Progenitor cell of endocrine pancreas (in vitro differentiated cells): ENCODE results near the gene SLC26A11. TPM values are rescaled to one million over a fixed set of nuclear protein-coding genes. Genes with fewer than 3 reads are reported as not detected.

ENCODE experiments used
- DNase-seq: peaks from one replicate; pipeline ENCODE4 v3.0.0; 2021; ENCODE audit warnings: low spot score; ENCODE audit not compliant: unreplicated experiment
- H3K27ac Mint-ChIP-seq: 2 replicates; pipeline ENCODE4 v1.8.0; 2021; ENCODE audit warnings: mild to moderate bottlenecking, moderate library complexity, mixed read lengths
- H3K27me3 Mint-ChIP-seq: 2 replicates; pipeline ENCODE4 v1.8.0; 2021; ENCODE audit warnings: mixed read lengths
- H3K36me3 Mint-ChIP-seq: 2 replicates; pipeline ENCODE4 v1.8.0; 2022; ENCODE audit warnings: mixed read lengths; ENCODE audit not compliant: insufficient read depth
- H3K4me1 Mint-ChIP-seq: 2 replicates; pipeline ENCODE4 v1.8.0; 2021; ENCODE audit warnings: low read depth, mixed read lengths
- H3K4me3 Mint-ChIP-seq: 2 replicates; pipeline ENCODE4 v1.8.0; 2021; ENCODE audit warnings: low read depth, mild to moderate bottlenecking, moderate library complexity, mixed read lengths
- H3K9me3 Mint-ChIP-seq: 2 replicates; pipeline ENCODE4 v1.8.0; 2021; ENCODE audit warnings: low read depth, mixed read lengths
- total RNA-seq: library from RNA; stranded (reverse); gene quantifications from 2 replicates; pipeline ENCODE4 v1.2.1, GENCODE V29; 2021
- TF ChIP-seq, protein P1 (sequence below): fragments of 200-600 bp; sonication (generic); IDR thresholded peaks from one replicate; pipeline ENCODE4 v1.5.0; 2021; ENCODE audit warnings: antibody characterized with exemption, mild to moderate bottlenecking; ENCODE audit not compliant: unreplicated experiment

Gene SLC26A11
- total RNA-seq, 1 donor from 2014 or later, result 40.1 TPM

DNA sequence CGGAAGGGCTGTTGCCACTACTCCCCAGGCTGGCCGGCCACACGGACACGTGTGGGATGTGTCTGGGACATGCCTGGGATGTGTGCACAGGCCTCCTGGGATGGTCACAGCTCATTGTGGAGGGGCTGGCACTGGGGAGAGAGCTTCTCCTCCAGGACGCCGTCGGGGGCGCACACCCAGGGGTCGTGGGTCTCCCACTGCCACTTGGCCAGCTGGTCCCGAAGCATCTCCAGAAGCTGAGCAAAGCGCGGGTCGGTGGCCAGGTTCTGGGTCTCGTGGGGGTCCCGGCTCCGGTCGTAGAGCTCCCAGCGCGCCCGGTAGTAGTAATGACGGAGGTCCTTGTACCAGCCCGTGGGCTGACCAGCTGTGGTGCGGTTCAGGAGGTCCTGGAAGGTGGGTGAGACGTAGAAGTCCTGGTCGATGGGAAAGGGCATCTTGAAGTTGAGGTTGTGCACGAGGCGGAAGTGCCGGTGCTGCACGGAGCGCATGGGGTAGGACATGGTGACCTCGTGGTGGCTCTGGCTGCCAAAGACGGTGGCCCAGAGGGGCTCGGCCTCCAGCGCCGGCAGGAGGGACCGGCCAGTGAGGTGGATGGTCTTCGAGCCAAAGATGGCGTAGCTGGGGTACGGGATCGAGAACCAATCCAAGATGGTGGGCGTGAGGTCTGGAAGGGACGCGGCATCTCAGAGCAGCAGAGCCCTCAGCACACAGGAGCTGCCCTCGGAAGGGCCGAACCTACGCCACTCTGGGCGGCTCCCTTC lies 9.7 kb upstream of the SLC26A11 start:
- no peak for DNase-seq
- H3K27ac Mint-ChIP-seq, result no peak overlapping the region
- H3K4me1 Mint-ChIP-seq, result no peaks in the 10 kb centered on the region
- TF ChIP-seq, protein P1, sequence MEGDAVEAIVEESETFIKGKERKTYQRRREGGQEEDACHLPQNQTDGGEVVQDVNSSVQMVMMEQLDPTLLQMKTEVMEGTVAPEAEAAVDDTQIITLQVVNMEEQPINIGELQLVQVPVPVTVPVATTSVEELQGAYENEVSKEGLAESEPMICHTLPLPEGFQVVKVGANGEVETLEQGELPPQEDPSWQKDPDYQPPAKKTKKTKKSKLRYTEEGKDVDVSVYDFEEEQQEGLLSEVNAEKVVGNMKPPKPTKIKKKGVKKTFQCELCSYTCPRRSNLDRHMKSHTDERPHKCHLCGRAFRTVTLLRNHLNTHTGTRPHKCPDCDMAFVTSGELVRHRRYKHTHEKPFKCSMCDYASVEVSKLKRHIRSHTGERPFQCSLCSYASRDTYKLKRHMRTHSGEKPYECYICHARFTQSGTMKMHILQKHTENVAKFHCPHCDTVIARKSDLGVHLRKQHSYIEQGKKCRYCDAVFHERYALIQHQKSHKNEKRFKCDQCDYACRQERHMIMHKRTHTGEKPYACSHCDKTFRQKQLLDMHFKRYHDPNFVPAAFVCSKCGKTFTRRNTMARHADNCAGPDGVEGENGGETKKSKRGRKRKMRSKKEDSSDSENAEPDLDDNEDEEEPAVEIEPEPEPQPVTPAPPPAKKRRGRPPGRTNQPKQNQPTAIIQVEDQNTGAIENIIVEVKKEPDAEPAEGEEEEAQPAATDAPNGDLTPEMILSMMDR, result no peak
- H3K4me3 Mint-ChIP-seq, result no peak overlapping the region
- no peaks in the 10 kb centered on the region for H3K27me3 Mint-ChIP-seq
- H3K36me3 Mint-ChIP-seq, result peaks cover 4% of the 10 kb centered on the region
- H3K9me3 Mint-ChIP-seq, result no peaks in the 10 kb centered on the region

DNA sequence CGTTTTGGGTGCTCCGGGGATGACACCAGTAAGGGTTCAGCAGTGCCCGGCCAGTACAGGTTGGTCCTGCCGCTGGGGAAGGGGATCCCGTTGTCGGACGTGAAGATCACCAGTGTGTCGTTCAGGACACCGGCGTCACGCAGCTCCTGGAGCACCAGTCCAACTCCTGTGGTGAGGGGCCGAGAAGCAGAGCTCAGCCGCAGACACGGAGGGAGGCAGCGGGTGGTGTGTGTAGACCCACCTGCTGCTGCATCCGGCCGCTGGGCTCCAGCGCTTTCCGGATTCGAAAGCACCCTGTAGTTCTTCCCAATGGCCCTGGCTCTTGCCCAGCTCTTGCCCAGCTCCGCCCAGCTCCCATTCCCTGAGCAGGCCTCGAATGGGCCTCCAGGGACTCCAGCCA lies 8.1 kb upstream of the SLC26A11 start:
- H3K36me3 Mint-ChIP-seq, result peaks cover 7% of the 10 kb centered on the region
- H3K4me3 Mint-ChIP-seq, result no peak overlapping the region
- H3K4me1 Mint-ChIP-seq, result no peaks in the 10 kb centered on the region
- no peaks in the 10 kb centered on the region for H3K27me3 Mint-ChIP-seq
- no peak for DNase-seq
- TF ChIP-seq, protein P1, result no peak
- no peaks in the 10 kb centered on the region for H3K9me3 Mint-ChIP-seq
- H3K27ac Mint-ChIP-seq, result no peak overlapping the region

DNA sequence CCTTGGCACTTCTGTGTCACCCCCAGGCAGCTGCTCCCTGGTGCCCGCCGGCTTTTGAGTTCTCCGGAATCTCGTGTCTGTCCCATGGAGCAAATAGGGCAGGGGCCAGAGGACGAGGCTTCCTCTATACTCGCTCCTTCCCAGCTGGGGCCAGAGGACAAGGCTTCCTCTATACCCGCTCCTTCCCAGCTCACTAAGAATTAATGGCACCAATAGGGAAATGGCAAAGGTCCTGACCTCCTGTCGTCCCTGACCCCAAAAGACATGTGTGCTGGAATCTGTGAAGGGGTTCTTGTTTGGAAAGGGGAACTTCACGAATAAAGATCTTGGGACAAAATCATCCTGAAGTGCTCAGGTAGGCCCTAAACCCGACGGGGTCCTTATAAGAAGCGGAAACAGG lies 7.7 kb upstream of the SLC26A11 start:
- DNase-seq, result no peak
- TF ChIP-seq, protein P1, result no peak
- Mint-ChIP-seq H3K9me3 (no peaks in the 10 kb centered on the region), H3K4me1 (no peaks in the 10 kb centered on the region), H3K36me3 (peaks cover 8% of the 10 kb centered on the region), H3K27me3 (no peaks in the 10 kb centered on the region), H3K4me3 (no peak overlapping the region), H3K27ac (no peak overlapping the region)

DNA sequence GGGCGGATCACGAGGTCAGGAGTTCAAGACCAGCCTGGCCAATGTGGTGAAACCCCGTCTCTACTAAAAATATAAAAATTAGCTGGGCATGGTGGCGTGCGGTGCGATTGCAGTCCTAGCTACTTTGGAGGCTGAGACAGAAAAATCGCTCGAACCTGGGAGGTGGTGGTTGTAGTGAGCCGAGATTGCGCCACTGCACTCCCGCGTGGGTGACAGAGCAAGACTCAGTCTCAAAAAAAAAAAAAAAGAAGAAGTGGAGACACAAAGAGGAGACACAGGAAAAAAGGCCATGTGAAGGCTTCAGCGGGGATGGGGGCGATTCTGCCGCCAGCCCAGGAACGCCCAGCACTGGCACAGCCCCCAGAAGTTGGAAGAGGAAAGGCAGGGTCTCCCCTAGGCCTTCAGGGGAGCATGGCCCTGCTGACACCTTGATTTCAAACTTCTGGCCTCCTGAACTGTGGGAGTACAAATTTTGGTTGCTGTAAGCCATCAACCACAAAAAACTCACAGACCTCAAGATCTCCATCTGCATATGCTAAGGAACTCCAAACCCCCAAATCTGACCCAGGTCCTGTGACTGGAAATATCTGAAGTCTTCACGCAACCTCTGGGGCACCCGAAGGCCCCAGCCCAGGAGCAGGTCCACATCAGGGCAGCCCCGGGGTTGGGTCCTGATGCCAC lies 7.1 kb upstream of the SLC26A11 start:
- Mint-ChIP-seq H3K9me3 (no peaks in the 10 kb centered on the region), H3K36me3 (peaks cover 9% of the 10 kb centered on the region), H3K4me1 (no peaks in the 10 kb centered on the region), H3K27me3 (no peaks in the 10 kb centered on the region), H3K27ac (no peak overlapping the region), H3K4me3 (no peak overlapping the region)
- TF ChIP-seq, protein P1, result no peak
- DNase-seq, result no peak

DNA sequence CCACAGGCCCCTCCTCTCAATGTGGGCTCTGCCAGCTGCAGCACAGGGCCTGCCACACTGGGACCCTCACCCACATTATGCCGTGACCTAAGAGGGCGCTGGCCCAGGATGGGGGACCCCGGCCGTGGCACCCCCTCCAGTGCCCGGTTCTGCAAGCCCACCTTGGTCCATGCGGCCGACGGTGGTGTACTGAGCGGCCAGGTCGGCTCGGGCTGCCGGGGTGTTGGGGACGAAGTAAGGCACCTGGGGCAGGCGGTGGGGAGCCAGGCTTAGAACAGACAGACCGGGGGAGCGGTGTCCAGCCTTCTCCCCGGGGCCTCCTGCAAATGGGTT lies 6.6 kb upstream of the SLC26A11 start:
- TF ChIP-seq, protein P1, result no peak
- Mint-ChIP-seq H3K9me3 (no peaks in the 10 kb centered on the region), H3K4me3 (no peak overlapping the region), H3K4me1 (no peaks in the 10 kb centered on the region), H3K36me3 (peaks cover 9% of the 10 kb centered on the region), H3K27ac (no peak overlapping the region), H3K27me3 (no peaks in the 10 kb centered on the region)
- DNase-seq, result no peak
